ENCODE results near the gene CALCR. TPM values are rescaled to one million over a fixed set of nuclear protein-coding genes. Genes with fewer than 3 reads are reported as not detected.
A peak's percentile ranks its signal among the peaks of the same experiment; 100 is the strongest.

Gene CALCR
- total and polyA plus RNA-seq, 2 donors (not counting 1 experiment from before 2014, with no cell fraction given), result not detected

DNA sequence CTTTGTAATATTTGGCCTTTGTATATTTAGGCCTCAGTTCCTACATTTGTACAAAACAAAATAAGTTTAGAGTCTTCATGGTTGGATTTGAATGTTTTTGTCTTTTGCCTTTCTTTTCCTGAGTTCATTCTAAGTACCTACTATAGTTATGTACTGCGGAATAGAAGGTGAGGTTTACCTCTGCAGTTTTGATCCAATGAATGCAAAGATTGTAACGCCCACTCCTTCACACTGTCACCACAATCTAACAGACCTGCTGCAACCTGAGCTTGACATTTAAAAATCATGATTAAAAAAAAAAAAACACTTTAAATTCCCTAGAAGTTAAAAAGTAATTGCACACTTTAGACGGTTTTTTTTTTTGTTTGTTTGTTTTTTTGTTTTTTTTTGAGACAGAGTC is 145.0 kb downstream of the CALCR start:
- ChIA-PET POLR2A (no interaction called here), CTCF (no interaction called here)
- Histone ChIP-seq H3K9me3 (ENCODE audit: control extremely low read depth in 1 of 3, control insufficient read depth in 2 of 3, insufficient read depth in 1 of 3, low read length in 2 of 3) (no peaks in the 10 kb centered on the region), H3K9ac (ENCODE audit: low read length) (no peak overlapping the region), H3K27ac (ENCODE audit: low read length in 2 of 2) (no peak overlapping the region), H3K4me2 (replicated peaks; ENCODE audit: low read depth, low read length, poor library complexity, severe bottlenecking) (no peak overlapping the region), H3K79me2 (ENCODE audit: control insufficient read depth, insufficient read depth, low read length) (no peaks in the 10 kb centered on the region), H3K36me3 (replicated peaks in 1 of 2; ENCODE audit: control extremely low read depth in 1 of 2, control insufficient read depth in 1 of 2, extremely low read depth in 1 of 2, insufficient read depth in 2 of 2, low read length in 1 of 2) (no peaks in the 10 kb centered on the region), H3K4me3 (ENCODE audit: control extremely low read depth in 1 of 5, extremely low read depth in 1 of 5, insufficient read depth in 1 of 5, low read depth in 2 of 5, low read length in 4 of 5) (no peak overlapping the region), H2AFZ (ENCODE audit: insufficient read depth, low read depth, low read length, poor library complexity, severe bottlenecking) (no peak overlapping the region), H3K4me1 (ENCODE audit: control insufficient read depth in 2 of 2, insufficient read depth in 2 of 2, low read length in 2 of 2) (peaks cover 16 to 27% of the 10 kb centered on the region in 2 donors), H3K27me3 (replicated peaks in 1 of 4; ENCODE audit: control extremely low read depth in 1 of 4, control insufficient read depth in 3 of 4, insufficient read depth in 4 of 4, low read length in 3 of 4) (no peaks in the 10 kb centered on the region), H4K20me1 (ENCODE audit: control insufficient read depth, insufficient read depth, low read length, poor library complexity, severe bottlenecking) (no peaks in the 10 kb centered on the region)
- Mint-ChIP-seq H3K4me3 (no peak overlapping the region), H3K27ac (peak overlapping the region; percentile 66), H3K9me3 (ENCODE audit: insufficient read depth) (no peaks in the 10 kb centered on the region), H3K4me1 (peaks cover 32% of the 10 kb centered on the region), H3K27me3 (no peaks in the 10 kb centered on the region)
- intact Hi-C loops (cut with micrococcal nuclease), result no loop called here
- DNase-seq (no peak), ATAC-seq (ENCODE audit: low read depth) (no peak)
- no CpG with 5 or more reads among the region's 3 CpGs for WGBS (ENCODE audit: insufficient coverage)
- no peak for TF ChIP-seq EZH2 (IDR thresholded peaks at IDR 0.05; ENCODE audit: borderline replicate concordance, insufficient read depth, low read depth, low read length, poor library complexity, severe bottlenecking)
- TF ChIP-seq, protein P1, sequence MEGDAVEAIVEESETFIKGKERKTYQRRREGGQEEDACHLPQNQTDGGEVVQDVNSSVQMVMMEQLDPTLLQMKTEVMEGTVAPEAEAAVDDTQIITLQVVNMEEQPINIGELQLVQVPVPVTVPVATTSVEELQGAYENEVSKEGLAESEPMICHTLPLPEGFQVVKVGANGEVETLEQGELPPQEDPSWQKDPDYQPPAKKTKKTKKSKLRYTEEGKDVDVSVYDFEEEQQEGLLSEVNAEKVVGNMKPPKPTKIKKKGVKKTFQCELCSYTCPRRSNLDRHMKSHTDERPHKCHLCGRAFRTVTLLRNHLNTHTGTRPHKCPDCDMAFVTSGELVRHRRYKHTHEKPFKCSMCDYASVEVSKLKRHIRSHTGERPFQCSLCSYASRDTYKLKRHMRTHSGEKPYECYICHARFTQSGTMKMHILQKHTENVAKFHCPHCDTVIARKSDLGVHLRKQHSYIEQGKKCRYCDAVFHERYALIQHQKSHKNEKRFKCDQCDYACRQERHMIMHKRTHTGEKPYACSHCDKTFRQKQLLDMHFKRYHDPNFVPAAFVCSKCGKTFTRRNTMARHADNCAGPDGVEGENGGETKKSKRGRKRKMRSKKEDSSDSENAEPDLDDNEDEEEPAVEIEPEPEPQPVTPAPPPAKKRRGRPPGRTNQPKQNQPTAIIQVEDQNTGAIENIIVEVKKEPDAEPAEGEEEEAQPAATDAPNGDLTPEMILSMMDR (IDR thresholded peaks at IDR 0.05), result no peak

DNA sequence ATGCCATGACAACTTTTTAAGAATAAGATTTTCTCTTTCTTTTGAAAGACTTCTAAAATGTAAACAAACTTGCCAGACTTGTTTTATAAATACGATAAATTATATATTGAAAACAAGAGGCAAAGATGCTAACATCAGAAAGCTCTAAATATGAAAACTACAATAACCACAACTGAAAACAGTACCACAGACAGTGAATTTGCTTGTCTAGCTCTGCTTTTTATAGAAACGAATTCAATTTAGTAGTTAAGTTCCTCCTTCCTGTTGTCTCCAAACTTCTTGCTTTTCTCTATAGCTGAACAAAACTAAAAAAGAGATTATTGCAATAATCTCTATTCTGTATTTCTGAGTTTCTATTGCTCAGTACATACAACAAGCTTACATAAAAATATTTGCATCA is 147.4 kb downstream of the CALCR start:
- no peak for TF ChIP-seq EZH2 (IDR thresholded peaks at IDR 0.05; ENCODE audit: borderline replicate concordance, insufficient read depth, low read depth, low read length, poor library complexity, severe bottlenecking)
- TF ChIP-seq, protein P1 (IDR thresholded peaks at IDR 0.05), result no peak
- Histone ChIP-seq H3K27ac (ENCODE audit: low read length in 2 of 2) (no peak overlapping the region), H3K4me1 (ENCODE audit: control insufficient read depth in 2 of 2, insufficient read depth in 2 of 2, low read length in 2 of 2) (peaks cover 16 to 27% of the 10 kb centered on the region in 2 donors), H3K79me2 (ENCODE audit: control insufficient read depth, insufficient read depth, low read length) (no peaks in the 10 kb centered on the region), H3K36me3 (replicated peaks in 1 of 2; ENCODE audit: control extremely low read depth in 1 of 2, control insufficient read depth in 1 of 2, extremely low read depth in 1 of 2, insufficient read depth in 2 of 2, low read length in 1 of 2) (no peaks in the 10 kb centered on the region), H3K9ac (ENCODE audit: low read length) (no peak overlapping the region), H3K9me3 (ENCODE audit: control extremely low read depth in 1 of 3, control insufficient read depth in 2 of 3, insufficient read depth in 1 of 3, low read length in 2 of 3) (no peaks in the 10 kb centered on the region), H2AFZ (ENCODE audit: insufficient read depth, low read depth, low read length, poor library complexity, severe bottlenecking) (no peak overlapping the region), H3K4me2 (replicated peaks; ENCODE audit: low read depth, low read length, poor library complexity, severe bottlenecking) (peak overlapping the region; percentile 14), H3K27me3 (replicated peaks in 1 of 4; ENCODE audit: control extremely low read depth in 1 of 4, control insufficient read depth in 3 of 4, insufficient read depth in 4 of 4, low read length in 3 of 4) (no peaks in the 10 kb centered on the region), H3K4me3 (ENCODE audit: control extremely low read depth in 1 of 5, extremely low read depth in 1 of 5, insufficient read depth in 1 of 5, low read depth in 2 of 5, low read length in 4 of 5) (no peak overlapping the region), H4K20me1 (ENCODE audit: control insufficient read depth, insufficient read depth, low read length, poor library complexity, severe bottlenecking) (no peaks in the 10 kb centered on the region)
- DNase-seq (no peak), ATAC-seq (ENCODE audit: low read depth) (no peak)
- H3K9me3 Mint-ChIP-seq (ENCODE audit: insufficient read depth), result no peaks in the 10 kb centered on the region
- POLR2A ChIA-PET, result no interaction called here
- H3K27ac Mint-ChIP-seq, result no peak overlapping the region
- CTCF ChIA-PET, result interaction anchor here (0.9 to 2.1 kb wide), 2 partner anchors 10 to 15 kb away, joined by 3 to 9 read pairs; no protein-coding TSS in a partner anchor
- peaks cover 1% of the 10 kb centered on the region for H3K27me3 Mint-ChIP-seq
- H3K4me3 Mint-ChIP-seq, result no peak overlapping the region
- WGBS (ENCODE audit: insufficient coverage), result no CpG with 5 or more reads among the region's 2 CpGs
- intact Hi-C loops (cut with micrococcal nuclease), result no loop called here
- H3K4me1 Mint-ChIP-seq, result peaks cover 32% of the 10 kb centered on the region
